HTERT RPE-1 (cell line): ENCODE results near the gene TAOK3.
"Not testable (repeated sequence)": the region's sequence is repeated elsewhere in the genome, so short reads cannot be mapped to it uniquely, and the experiment has no call there.

Experiments
- in situ Hi-C: fragments of 300-500 bp; cut with MboI; formaldehyde crosslinking; loops from 4 replicates; pipeline ENCODE4 v1.14.3; 2020; ENCODE audit warnings: low sequenced_read_pairs

Gene TAOK3

GRCh38 chr12:118342090-118342489 lies 30.6 kb downstream of the TAOK3 start:
- in situ Hi-C loops: no loop called here

- in situ Hi-C loops: no loop called here
Measured at GRCh38 chr12:118337194-118337838, 35.4 kb downstream of the TAOK3 start.

DNA sequence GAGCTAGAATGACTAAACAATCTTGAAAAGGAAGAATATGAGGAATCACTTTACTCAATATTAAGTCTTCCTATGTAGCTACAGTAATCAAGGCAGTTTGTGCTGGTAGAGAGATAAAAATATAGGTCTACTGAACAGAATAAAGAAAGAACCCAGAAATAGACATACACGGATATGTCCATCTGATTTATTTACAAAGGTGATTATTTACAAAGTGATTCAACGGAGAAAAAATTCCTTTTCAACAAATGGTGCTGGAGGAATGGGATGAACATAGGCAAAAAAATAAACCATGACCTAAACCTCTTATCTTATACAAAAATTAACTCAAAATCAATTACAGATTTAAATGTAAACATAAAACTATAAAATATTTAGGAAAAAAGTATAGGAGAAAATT lies 36.6 kb downstream of the TAOK3 start:
- in situ Hi-C loops: no loop called here

DNA sequence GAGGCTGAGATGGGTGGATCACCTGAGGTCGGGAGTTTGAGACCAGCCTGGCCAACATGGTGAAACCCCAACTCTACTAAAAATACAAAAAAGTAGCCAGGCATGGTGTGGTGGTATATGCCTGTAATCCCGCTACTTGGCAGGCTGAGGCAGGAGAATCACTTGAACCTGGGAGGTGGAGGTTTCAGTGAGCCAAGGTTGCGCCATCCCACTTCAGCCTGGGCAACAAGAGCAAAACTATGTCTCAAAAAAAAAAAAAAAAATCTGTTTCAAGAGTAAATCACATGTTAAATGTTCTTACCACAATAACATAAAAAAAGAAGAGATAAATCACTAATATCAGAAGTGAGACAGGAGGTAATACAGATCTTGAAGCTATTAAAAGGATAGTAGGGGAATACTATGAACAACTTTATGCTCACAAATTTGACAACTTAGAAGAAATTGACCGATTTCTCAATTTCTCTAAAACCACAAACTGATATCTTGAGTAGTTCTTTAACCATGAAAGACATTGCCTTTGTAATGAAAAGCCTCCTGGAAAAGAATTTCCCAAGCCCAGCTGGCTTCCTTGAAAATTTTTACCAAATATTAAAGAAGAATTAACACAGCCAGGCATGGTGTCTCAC lies 37.7 kb downstream of the TAOK3 start:
- in situ Hi-C loops: no loop called here

DNA sequence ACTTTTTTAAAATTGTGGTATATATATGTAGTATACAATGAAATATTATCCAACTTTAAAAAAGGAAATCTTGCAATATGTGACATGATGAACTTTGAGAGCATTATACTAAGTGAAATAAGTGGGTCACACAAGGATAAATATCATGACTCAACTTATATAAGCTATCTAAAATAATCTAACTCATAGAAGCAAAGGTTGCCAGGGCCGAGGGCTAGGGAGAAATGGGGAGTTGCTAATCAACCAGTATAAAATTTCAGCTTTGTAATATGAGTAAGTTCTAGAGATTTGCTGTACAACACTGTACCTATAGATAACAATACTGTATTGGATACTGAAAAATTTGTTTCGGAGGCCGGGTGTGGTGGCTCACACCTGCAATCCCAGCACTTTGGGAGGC lies 38.5 kb downstream of the TAOK3 start:
- in situ Hi-C loops: no loop called here

- in situ Hi-C loops: no loop called here
Measured at GRCh38 chr12:118332511-118332910, 40.2 kb downstream of the TAOK3 start.

DNA sequence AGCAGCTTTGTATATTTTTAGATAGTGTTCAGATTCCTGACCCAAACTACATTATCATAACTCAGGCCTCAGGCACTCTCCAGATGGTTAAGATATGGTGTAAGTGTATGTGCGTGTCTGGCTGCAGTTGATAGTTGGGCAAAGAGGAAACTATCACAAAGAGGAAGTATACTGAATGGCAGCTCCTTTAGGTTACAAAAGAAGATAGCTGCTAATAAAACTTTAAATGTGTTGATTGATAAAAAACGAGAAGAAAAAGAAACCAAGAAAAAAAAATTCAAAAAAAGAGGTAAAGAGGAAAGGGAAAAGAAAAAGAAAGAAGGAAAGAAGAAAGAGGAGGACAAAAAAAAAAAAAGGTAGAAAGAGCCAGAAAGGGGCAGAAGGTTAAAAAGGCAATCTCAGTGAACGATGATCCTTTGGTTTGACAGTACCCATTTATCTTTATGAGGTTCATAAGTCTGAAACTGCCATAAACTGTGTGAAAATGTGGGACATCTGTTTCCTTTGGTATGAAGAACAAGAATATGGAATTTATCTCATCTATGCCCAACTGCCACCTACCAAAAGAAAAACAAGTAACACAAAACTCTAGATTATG lies 42.2 kb downstream of the TAOK3 start:
- in situ Hi-C loops: no loop called here

DNA sequence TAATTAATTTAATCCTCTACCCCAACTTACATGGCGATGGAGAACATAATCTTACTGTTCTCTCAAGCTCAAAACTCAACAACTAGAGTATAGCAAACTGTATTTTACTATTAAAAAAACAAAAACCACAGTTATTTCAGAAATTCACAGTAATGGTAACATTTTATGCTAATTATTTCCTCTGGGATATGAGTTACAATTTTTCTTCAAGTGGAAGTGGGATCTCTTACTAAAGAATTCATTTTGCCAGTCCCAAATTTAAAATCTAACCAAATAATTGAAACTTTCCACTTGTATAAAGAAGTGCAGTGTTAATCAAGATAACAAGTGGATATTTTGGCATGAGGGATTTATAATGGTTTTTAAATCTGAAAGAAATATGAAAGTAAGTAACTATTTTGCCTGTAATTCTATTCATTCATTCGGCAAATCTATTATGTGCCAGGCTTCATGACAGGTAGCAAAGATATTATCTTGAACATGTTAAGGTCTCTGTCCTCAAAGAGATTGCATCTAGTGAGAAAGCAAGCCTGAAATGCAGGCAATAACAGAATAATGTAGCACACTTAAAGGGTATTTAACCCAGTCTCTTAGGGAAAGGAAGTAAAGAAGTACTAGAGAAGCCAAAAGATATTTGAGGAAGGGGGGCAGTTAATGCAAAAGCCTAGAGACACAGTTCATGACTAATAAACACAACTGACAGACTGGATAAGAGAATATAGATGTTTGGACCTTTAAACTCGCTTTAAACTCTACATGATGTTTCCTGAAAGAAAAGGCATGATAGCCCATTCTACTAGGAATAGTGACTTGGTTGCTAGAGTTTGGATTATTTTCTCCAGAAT lies 44.0 kb downstream of the TAOK3 start:
- in situ Hi-C loops: no loop called here

- in situ Hi-C loops: no loop called here
Measured at GRCh38 chr12:118327391-118327790, 45.3 kb downstream of the TAOK3 start.

- in situ Hi-C loops: no loop called here
Measured at GRCh38 chr12:118326991-118327390, 45.7 kb downstream of the TAOK3 start.

DNA sequence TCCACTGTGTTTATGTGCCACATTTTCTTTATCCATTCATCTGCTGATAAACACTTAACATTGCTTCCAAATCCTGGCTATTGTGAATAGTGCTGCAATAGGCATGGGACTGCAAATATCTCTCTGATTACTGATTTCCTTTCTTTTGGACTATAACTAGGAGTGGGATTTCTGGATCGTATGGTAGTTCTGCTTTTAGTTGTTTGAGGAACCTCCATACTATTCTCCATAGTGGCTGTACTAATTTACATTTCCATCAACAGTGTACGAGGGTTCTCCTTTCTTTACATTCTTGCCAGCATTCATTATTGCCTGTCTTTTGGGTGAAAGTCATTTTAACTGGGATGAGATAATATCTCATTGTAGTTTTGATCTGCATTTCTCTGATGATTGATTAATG lies 47.6 kb downstream of the TAOK3 start:
- in situ Hi-C loops: no loop called here

DNA sequence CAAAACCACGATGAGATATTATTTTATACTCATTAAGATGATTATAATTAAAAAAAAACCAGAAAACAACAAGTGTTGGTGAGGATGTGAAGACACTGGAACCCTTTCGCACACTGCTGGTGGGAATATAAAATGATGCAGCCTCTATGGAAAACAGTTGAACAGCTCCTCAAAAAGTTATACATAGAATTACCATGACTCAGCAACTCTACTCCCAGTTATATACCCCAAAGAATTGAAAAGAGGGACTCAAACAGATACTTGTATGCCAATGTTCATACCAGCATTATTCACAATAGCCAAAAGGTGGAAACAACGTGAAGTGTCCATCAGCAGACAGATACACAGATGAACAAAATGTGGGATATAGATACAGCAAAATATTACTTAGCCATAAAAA lies 53.1 kb downstream of the TAOK3 start:
- in situ Hi-C loops: no loop called here

DNA sequence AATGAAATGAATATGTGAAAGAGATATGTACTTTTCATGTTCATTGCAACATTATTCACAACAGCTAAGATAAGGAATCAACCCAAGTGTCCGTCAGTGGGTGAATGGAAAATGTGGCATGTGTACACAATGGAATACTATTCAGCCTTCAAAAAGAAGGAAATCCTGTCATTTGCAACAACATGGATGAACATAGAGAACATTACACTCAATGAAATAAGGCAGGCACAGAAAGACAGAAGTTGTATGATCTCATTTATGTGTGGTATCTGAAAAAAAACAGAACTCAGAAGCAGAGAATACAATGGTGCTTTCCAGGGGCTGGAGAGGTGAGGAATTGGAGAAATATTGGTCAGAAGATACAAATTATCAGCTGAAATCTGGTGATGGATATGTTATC lies 54.0 kb downstream of the TAOK3 start:
- in situ Hi-C loops: no loop called here

DNA sequence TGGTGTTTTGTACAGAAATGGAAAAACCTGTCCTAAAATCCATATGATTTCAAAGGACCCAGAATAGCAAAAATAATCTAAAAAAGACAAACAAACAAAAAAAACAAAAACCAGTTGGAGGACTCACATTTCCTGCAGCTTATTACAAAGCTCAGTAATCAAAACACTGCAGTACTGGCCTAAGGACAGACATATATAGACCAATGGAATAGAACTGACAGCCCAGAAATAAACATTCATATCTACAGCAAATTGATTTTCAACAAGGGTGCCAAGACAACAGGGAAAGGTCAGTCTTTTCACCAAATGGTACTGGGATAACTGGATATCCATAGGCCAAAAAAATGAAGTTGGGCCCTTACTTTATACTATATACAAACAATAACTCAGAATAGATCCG lies 55.0 kb downstream of the TAOK3 start:
- in situ Hi-C loops: no loop called here

- in situ Hi-C loops: no loop called here
Measured at GRCh38 chr12:118315821-118316220, 56.9 kb downstream of the TAOK3 start.

DNA sequence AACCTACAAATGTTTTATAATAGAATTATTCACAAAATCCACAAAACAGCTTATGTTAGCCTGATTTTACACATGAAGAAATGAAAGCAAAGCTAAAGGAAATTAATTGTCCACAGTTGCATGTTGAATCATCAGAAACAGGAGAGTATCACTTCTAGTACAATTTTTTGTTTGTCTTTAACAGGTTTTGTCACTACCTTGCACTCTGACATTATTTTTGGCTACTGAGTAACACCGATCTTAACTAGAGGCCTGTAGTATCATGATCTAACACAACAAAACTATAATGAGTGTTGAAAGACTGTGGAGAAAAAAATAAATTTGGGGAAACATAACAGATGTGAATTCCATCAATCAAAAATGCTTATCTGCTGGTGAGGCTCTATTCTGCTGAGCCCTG lies 60.1 kb downstream of the TAOK3 start:
- in situ Hi-C loops: no loop called here

- in situ Hi-C loops: no loop called here
Measured at GRCh38 chr12:118311666-118312065, 61.0 kb downstream of the TAOK3 start.

- in situ Hi-C loops: no loop called here
Measured at GRCh38 chr12:118310320-118310719, 62.4 kb downstream of the TAOK3 start.

DNA sequence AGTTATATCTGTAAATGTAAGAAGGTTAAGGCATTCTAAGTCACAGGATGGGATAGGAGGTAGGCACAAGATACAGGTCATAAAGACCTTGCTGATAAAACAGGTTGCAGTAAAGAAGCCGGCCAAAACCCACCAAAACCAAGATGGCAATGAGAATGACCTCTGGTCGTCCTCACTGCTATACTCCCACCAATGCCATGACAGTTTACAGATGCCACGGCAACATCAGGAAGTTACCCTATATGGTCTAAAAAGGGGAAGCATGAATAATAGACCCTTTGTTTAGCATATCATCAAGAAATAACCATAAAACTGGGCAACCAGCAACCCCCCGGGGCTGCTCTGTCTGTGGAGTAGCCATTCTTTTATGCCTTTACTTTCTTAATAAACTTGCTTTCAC lies 64.7 kb downstream of the TAOK3 start:
- in situ Hi-C loops: not testable (repeated sequence)

- in situ Hi-C loops: no loop called here
Measured at GRCh38 chr12:118307069-118307954, 65.4 kb downstream of the TAOK3 start.

GRCh38 chr12:118304093-118304492 lies 68.6 kb downstream of the TAOK3 start:
- in situ Hi-C loops: no loop called here
